Keratinocyte (primary cell): ENCODE results near the gene BORCS8.

ENCODE experiments used
- CTCF ChIP-seq, 3 experiments: IDR thresholded peaks in 1 of 3; conservative IDR thresholded peaks in 1 of 3; optimal IDR thresholded peaks in 1 of 3; 2 replicates in 2 of 3; 3 replicates in 1 of 3; pipeline versions ENCODE3 to v1.5.1; 2011; ENCODE audit warnings: low read length in 3 of 3, mild to moderate bottlenecking in 3 of 3, moderate library complexity in 2 of 3, control low read depth in 1 of 3, inconsistent platforms in 1 of 3; ENCODE audit not compliant: insufficient read depth in 2 of 3; ENCODE audit errors: extremely low read depth in 1 of 3
- EZH2 ChIP-seq: IDR thresholded peaks from one replicate; pipeline ENCODE4 v1.6.1; 2012; ENCODE audit warnings: inconsistent platforms, mild to moderate bottlenecking, low read length, moderate library complexity

- TF ChIP-seq CTCF (optimal IDR thresholded peaks at IDR 0.05 in 1 of 3, IDR thresholded peaks at IDR 0.05 in 1 of 3, conservative IDR thresholded peaks at IDR 0.05 in 1 of 3; ENCODE audit: extremely low read depth in 1 of 3, insufficient read depth in 2 of 3, low read length in 3 of 3) (no peak), EZH2 (no peak)
These were observed 229 bp downstream of the BORCS8 start for GRCh38 chr19:19191768-19192077.
